ENCODE results near the gene CC2D2B. TPM values are rescaled to one million over a fixed set of nuclear protein-coding genes. Genes with fewer than 3 reads are reported as not detected.
"Not testable (repeated sequence)": the region's sequence is repeated elsewhere in the genome, so short reads cannot be mapped to it uniquely, and the experiment has no call there.

Gene CC2D2B
- total RNA-seq, 1 experiment from 2014 or later: 0.30 TPM

DNA sequence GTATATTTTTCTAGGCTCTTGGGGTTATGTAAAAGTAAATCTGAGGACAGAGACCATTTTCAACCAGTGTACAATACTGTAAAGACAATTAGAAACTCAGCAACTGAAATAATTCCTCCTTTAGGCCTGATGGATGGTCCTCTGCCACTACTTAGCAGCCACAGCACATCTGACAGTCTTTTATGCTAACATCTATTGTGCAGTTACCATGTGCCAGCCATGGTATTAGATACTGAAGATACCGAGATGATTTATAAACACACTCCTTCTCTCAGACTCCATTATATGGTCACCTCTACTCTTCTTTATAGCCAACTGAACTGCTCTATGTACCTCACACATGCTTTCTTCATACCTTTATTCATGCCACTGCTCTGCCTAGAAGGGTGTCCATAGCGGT lies 74.4 kb downstream of the CC2D2B start:
- Histone ChIP-seq H3K27me3 (ENCODE audit: low read length) (no peaks in the 10 kb centered on the region), H3K4me3 (ENCODE audit: low read length) (no peak overlapping the region), H4K20me1 (ENCODE audit: insufficient read depth, low read depth, low read length) (no peaks in the 10 kb centered on the region), H3K4me1 (ENCODE audit: low read length) (no peaks in the 10 kb centered on the region), H3K36me3 (ENCODE audit: insufficient read depth, low read length) (no peaks in the 10 kb centered on the region), H3K27ac (ENCODE audit: low read length) (no peak overlapping the region), H3K79me2 (ENCODE audit: low read length) (no peaks in the 10 kb centered on the region), H3K9me2 (replicated peaks; ENCODE audit: insufficient read depth, low read length) (no peaks in the 10 kb centered on the region), H2AFZ (ENCODE audit: low read length) (no peak overlapping the region), H3K9me3 (ENCODE audit: low read length) (no peaks in the 10 kb centered on the region), H3K9ac (ENCODE audit: low read length) (no peak overlapping the region), H3K4me2 (ENCODE audit: low read depth, low read length, poor library complexity, severe bottlenecking) (no peak overlapping the region)
- DNase-seq: no peak

DNA sequence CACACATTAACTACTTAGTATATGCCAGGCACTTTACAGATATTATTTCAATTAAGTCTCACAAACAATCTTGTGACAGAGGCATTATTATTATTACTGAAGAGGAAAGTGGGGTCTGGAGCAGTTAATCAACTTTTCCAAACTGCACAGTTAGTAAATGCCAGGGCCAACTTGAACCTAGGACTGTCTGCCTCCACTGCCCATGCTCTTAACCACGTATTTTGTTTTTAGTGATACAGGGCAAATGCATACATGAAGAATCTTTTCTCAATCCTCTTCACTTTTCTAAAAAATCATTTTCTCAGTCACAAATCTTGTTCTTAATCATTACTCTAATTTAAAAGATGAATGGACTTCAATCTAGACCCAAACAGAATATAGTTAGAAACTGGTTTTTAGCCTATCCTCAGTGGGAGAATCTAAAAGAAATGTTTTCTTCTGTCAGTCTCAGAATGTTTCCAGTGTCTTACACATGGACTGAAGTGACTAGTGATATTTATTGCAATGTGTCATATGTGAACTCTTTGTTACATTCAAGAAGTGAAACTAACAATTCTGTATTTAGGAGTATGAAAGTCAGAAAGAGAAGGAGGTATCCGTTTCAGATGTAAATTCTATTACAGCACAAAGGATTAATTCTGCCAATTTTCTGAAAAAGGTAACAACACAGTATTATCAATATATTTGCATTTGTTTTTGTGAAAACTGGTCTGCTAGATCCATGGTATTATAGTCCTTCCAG lies 80.1 kb downstream of the CC2D2B start:
- Histone ChIP-seq H4K20me1 (ENCODE audit: insufficient read depth, low read depth, low read length) (no peaks in the 10 kb centered on the region), H3K9me2 (replicated peaks; ENCODE audit: insufficient read depth, low read length) (no peaks in the 10 kb centered on the region), H3K9ac (ENCODE audit: low read length) (no peak overlapping the region), H3K36me3 (ENCODE audit: insufficient read depth, low read length) (no peaks in the 10 kb centered on the region), H3K4me2 (ENCODE audit: low read depth, low read length, poor library complexity, severe bottlenecking) (peak overlapping the region; percentile 15), H3K27me3 (ENCODE audit: low read length) (no peaks in the 10 kb centered on the region), H3K79me2 (ENCODE audit: low read length) (no peaks in the 10 kb centered on the region), H3K4me1 (ENCODE audit: low read length) (peaks cover 10% of the 10 kb centered on the region), H3K4me3 (ENCODE audit: low read length) (no peak overlapping the region), H3K27ac (ENCODE audit: low read length) (no peak overlapping the region), H3K9me3 (ENCODE audit: low read length) (no peaks in the 10 kb centered on the region), H2AFZ (ENCODE audit: low read length) (no peak overlapping the region)
- DNase-seq: no peak

DNA sequence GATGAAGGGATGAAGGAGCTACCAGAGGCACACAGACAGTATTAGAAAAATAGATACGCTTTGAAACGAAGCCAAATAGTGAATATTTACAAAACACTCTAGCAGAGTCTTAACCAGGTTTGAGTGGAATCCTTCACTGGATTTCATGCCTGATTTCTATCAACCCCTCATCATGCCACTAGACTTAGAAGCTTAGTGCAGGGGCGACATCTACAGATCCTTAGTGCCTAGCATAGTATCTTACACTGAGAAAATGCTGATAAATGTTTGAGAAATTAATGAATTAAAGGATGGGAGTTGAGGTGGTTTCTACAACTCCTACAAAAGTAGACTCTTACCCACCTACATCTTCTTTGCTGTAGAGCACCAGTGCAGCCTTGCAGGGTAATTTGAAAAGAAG lies 80.9 kb downstream of the CC2D2B start:
- H3K27me3 ChIP-seq (ENCODE audit: low read length): no peaks in the 10 kb centered on the region
- no peak overlapping the region for H3K4me2 ChIP-seq (ENCODE audit: low read depth, low read length, poor library complexity, severe bottlenecking)
- no peak overlapping the region for H3K4me3 ChIP-seq (ENCODE audit: low read length)
- H3K9ac ChIP-seq (ENCODE audit: low read length): no peak overlapping the region
- no peaks in the 10 kb centered on the region for H3K79me2 ChIP-seq (ENCODE audit: low read length)
- no peaks in the 10 kb centered on the region for H3K9me3 ChIP-seq (ENCODE audit: low read length)
- H2AFZ ChIP-seq (ENCODE audit: low read length): no peak overlapping the region
- no peaks in the 10 kb centered on the region for H3K9me2 ChIP-seq (replicated peaks; ENCODE audit: insufficient read depth, low read length)
- H3K4me1 ChIP-seq (ENCODE audit: low read length): peaks cover 10% of the 10 kb centered on the region
- H3K36me3 ChIP-seq (ENCODE audit: insufficient read depth, low read length): no peaks in the 10 kb centered on the region
- no peak overlapping the region for H3K27ac ChIP-seq (ENCODE audit: low read length)
- DNase-seq: peak; percentile 43
- no peaks in the 10 kb centered on the region for H4K20me1 ChIP-seq (ENCODE audit: insufficient read depth, low read depth, low read length)

DNA sequence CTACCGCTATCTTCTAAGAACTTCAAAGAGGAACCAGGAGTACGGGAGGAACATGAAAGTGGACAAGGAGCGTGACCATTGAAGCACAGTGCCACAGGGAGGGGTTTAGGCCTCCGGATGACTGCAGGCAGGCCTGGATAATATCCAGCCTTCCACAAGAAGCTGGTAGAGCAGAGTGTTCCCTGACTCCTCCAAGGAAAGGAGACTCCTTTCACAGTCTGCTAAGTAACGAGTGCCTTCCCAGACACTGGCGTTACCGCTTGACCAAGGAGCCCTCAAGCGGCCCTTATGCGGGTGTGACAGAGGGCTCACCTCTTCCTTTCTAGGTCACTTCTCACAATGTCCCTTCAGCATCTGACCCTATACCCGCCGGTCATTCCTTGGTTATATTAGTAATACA lies 86.6 kb downstream of the CC2D2B start:
- H3K4me1 ChIP-seq (ENCODE audit: low read length); H3K4me3 ChIP-seq (ENCODE audit: low read length); H3K79me2 ChIP-seq (ENCODE audit: low read length); H3K9me2 ChIP-seq (replicated peaks; ENCODE audit: insufficient read depth, low read length); H2AFZ ChIP-seq (ENCODE audit: low read length); H4K20me1 ChIP-seq (ENCODE audit: insufficient read depth, low read depth, low read length); H3K9ac ChIP-seq (ENCODE audit: low read length); H3K36me3 ChIP-seq (ENCODE audit: insufficient read depth, low read length); DNase-seq; H3K27ac ChIP-seq (ENCODE audit: low read length); H3K27me3 ChIP-seq (ENCODE audit: low read length); H3K9me3 ChIP-seq (ENCODE audit: low read length); H3K4me2 ChIP-seq (ENCODE audit: low read depth, low read length, poor library complexity, severe bottlenecking): not testable (repeated sequence)

DNA sequence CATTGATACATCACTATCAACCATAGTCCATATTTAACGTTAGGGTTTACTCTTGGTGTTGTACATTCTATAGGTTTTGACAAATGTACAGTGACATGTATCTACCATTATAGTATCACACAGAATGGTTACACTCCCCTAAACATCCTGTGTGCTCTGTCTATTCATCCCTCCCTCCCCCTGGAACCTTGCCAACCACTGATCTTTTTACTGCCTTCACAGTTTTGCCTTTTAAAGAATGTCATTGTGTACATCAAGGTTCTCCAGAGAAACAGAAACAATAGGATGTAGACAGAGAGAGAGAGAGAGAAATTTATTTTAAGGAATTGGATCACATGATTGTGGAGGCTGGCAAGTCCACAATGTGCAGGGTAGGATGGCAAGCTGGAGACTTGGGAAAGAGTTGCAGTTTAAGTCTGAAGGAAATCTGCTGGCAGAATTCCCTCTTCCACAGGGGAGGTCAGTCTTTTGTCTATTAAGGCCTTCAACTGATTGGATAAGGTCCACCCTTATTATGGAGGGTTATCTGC lies 90.5 kb downstream of the CC2D2B start:
- no peaks in the 10 kb centered on the region for H3K79me2 ChIP-seq (ENCODE audit: low read length)
- no peaks in the 10 kb centered on the region for H3K27me3 ChIP-seq (ENCODE audit: low read length)
- H3K4me2 ChIP-seq (ENCODE audit: low read depth, low read length, poor library complexity, severe bottlenecking): no peak overlapping the region
- H3K4me3 ChIP-seq (ENCODE audit: low read length): no peak overlapping the region
- H3K9me2 ChIP-seq (replicated peaks; ENCODE audit: insufficient read depth, low read length): no peaks in the 10 kb centered on the region
- no peak overlapping the region for H3K9ac ChIP-seq (ENCODE audit: low read length)
- H3K36me3 ChIP-seq (ENCODE audit: insufficient read depth, low read length): no peaks in the 10 kb centered on the region
- H3K9me3 ChIP-seq (ENCODE audit: low read length): no peaks in the 10 kb centered on the region
- H3K27ac ChIP-seq (ENCODE audit: low read length): no peak overlapping the region
- no peaks in the 10 kb centered on the region for H4K20me1 ChIP-seq (ENCODE audit: insufficient read depth, low read depth, low read length)
- H2AFZ ChIP-seq (ENCODE audit: low read length): no peak overlapping the region
- no peak for DNase-seq
- H3K4me1 ChIP-seq (ENCODE audit: low read length): no peaks in the 10 kb centered on the region

DNA sequence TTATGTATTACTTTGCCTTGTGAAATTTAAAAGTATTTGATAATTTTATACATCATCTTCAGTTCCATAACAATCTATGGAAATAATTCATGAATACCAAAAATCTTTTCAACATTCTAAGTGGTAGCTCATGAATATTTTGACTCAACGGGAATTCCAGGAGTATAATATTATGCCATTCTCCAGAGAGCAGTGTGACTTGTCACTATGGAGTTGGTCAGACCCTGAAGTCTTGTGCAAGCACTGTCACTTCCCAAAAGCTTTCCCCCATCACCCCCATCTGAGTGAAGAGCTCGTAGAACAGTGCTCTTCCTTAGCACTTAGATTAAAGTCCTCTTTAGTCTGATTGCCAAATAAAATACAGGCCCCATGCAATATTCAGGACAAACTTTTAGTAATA lies 106.2 kb downstream of the CC2D2B start:
- H3K4me3 ChIP-seq (ENCODE audit: low read length): no peak overlapping the region
- no peaks in the 10 kb centered on the region for H3K9me3 ChIP-seq (ENCODE audit: low read length)
- H4K20me1 ChIP-seq (ENCODE audit: insufficient read depth, low read depth, low read length): no peaks in the 10 kb centered on the region
- no peaks in the 10 kb centered on the region for H3K27me3 ChIP-seq (ENCODE audit: low read length)
- no peak overlapping the region for H2AFZ ChIP-seq (ENCODE audit: low read length)
- H3K36me3 ChIP-seq (ENCODE audit: insufficient read depth, low read length): no peaks in the 10 kb centered on the region
- no peaks in the 10 kb centered on the region for H3K9me2 ChIP-seq (replicated peaks; ENCODE audit: insufficient read depth, low read length)
- no peak for DNase-seq
- H3K4me1 ChIP-seq (ENCODE audit: low read length): no peaks in the 10 kb centered on the region
- H3K9ac ChIP-seq (ENCODE audit: low read length): no peak overlapping the region
- H3K27ac ChIP-seq (ENCODE audit: low read length): no peak overlapping the region
- no peak overlapping the region for H3K4me2 ChIP-seq (ENCODE audit: low read depth, low read length, poor library complexity, severe bottlenecking)
- H3K79me2 ChIP-seq (ENCODE audit: low read length): no peaks in the 10 kb centered on the region

DNA sequence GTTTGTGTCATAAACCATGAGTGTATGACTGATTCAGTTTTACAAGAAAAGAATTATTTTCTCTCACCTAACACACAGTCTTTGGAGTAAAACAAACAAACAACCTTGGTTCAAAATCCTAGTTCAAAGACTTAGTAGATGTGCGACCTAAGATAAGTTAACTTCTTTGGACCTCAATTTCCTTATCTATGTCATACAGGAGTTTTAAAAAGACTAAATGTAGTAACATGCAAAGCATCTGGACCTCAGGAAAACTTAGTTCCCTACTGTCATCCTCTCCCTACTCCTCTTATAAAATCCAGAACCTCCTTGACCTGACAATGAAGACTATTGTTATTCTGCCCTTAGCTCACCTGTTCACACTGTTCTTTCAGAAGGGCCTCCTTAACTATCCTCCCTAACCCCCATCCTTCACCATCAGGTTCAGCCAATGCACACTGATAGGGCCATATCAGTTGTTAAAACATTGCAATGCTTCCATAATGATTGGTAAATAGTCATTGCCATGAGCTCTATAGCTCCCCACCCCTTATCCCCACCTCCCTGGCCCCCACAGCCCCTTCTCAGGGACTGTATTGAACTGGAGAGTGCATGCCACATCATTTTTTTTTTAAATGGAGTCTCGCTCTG lies 106.8 kb downstream of the CC2D2B start:
- H3K79me2 ChIP-seq (ENCODE audit: low read length): no peaks in the 10 kb centered on the region
- no peaks in the 10 kb centered on the region for H3K4me1 ChIP-seq (ENCODE audit: low read length)
- no peak overlapping the region for H3K9ac ChIP-seq (ENCODE audit: low read length)
- no peak overlapping the region for H3K4me3 ChIP-seq (ENCODE audit: low read length)
- no peak overlapping the region for H3K27ac ChIP-seq (ENCODE audit: low read length)
- no peaks in the 10 kb centered on the region for H3K9me3 ChIP-seq (ENCODE audit: low read length)
- no peak overlapping the region for H3K4me2 ChIP-seq (ENCODE audit: low read depth, low read length, poor library complexity, severe bottlenecking)
- H3K27me3 ChIP-seq (ENCODE audit: low read length): no peaks in the 10 kb centered on the region
- no peaks in the 10 kb centered on the region for H3K36me3 ChIP-seq (ENCODE audit: insufficient read depth, low read length)
- H2AFZ ChIP-seq (ENCODE audit: low read length): no peak overlapping the region
- no peaks in the 10 kb centered on the region for H3K9me2 ChIP-seq (replicated peaks; ENCODE audit: insufficient read depth, low read length)
- H4K20me1 ChIP-seq (ENCODE audit: insufficient read depth, low read depth, low read length): no peaks in the 10 kb centered on the region
- DNase-seq: no peak

DNA sequence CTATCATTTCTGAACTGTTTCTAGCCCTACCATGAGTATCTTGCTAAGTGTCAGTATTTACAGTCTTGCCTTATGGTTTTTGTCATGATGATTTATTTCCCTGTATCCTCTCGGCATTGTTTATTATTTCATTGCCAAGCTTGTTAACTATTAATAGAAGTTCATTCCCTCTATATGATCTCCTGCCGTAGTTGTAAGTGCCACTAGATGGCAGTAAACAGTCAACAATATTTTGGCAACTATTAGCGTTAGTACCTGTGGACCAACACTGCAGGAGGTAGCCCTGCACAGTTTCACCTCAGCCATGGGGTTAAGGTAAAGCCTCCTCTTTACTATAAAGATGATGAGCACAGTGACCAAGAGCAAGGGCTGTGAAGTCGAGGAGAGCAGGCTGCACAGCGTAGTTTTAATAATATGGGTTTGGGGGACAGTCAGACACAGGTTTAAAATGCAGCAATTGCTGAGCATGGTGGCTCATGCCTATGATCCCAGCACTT lies 109.5 kb downstream of the CC2D2B start:
- Histone ChIP-seq H3K79me2 (ENCODE audit: low read length) (no peaks in the 10 kb centered on the region), H4K20me1 (ENCODE audit: insufficient read depth, low read depth, low read length) (no peaks in the 10 kb centered on the region), H3K9ac (ENCODE audit: low read length) (no peak overlapping the region), H3K27ac (ENCODE audit: low read length) (no peak overlapping the region), H3K27me3 (ENCODE audit: low read length) (no peaks in the 10 kb centered on the region), H3K36me3 (ENCODE audit: insufficient read depth, low read length) (no peaks in the 10 kb centered on the region), H3K9me3 (ENCODE audit: low read length) (no peaks in the 10 kb centered on the region), H2AFZ (ENCODE audit: low read length) (no peak overlapping the region), H3K4me2 (ENCODE audit: low read depth, low read length, poor library complexity, severe bottlenecking) (no peak overlapping the region), H3K4me3 (ENCODE audit: low read length) (no peak overlapping the region), H3K9me2 (replicated peaks; ENCODE audit: insufficient read depth, low read length) (no peaks in the 10 kb centered on the region), H3K4me1 (ENCODE audit: low read length) (no peaks in the 10 kb centered on the region)
- peak; percentile 79 for DNase-seq
